GM23338 (cell line): ENCODE data around the gene ZBTB7B.

Experiments used
- EZH2phosphoT487 ChIP-seq: fragments of 200-600 bp; sonication (generic); IDR thresholded peaks from one replicate; pipeline ENCODE4 v1.8.1; 2018; ENCODE audit warnings: antibody characterized with exemption; ENCODE audit not compliant: unreplicated experiment
- POLR2AphosphoS5 ChIP-seq: IDR thresholded peaks from 2 replicates; pipeline ENCODE4 v1.6.1; 2016; ENCODE audit warnings: antibody characterized with exemption, low read depth
- TF ChIP-seq, protein P1 (sequence below): IDR thresholded peaks from one replicate; pipeline ENCODE4 v1.6.1; 2018; ENCODE audit warnings: antibody characterized with exemption; ENCODE audit not compliant: unreplicated experiment

DNA sequence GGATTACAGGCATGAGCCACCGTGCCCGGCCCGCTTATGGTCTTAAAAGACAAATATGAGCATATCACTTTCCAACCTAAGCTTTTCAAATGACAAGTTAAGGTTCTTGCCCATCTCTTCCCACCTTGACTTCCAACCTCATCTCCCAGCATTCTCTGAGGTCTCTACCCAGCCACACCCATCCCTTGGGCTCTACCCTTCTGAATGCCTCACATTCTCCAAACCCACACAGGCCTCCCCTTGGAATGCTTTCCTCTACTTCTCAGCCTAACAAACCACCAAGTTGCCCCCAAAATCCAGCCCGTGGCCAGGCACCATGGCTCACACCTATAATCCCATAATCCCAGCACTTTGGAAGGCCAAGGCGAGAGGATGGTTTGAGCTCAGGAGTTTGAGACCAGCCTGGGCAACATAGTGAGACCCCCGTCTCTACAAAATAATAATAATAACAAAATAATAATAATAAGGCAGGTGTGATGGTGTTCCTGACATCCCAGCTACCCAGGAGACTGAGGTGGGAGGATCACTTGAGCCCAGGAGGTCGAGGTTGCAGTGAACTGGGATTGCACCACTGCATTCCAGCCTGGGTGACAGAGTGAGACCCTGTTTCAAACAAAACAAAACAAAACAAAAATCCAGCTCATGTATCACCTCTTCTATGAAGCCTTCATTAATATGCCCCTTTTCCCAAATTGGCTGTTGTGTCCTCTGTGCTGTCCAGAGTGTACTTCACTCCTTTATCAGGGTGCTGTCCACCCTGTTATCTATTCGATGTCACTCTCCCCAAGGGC is 19.7 kb downstream of the ZBTB7B start:
- TF ChIP-seq POLR2AphosphoS5, result no peak
- TF ChIP-seq EZH2phosphoT487, result no peak
- TF ChIP-seq, protein P1, sequence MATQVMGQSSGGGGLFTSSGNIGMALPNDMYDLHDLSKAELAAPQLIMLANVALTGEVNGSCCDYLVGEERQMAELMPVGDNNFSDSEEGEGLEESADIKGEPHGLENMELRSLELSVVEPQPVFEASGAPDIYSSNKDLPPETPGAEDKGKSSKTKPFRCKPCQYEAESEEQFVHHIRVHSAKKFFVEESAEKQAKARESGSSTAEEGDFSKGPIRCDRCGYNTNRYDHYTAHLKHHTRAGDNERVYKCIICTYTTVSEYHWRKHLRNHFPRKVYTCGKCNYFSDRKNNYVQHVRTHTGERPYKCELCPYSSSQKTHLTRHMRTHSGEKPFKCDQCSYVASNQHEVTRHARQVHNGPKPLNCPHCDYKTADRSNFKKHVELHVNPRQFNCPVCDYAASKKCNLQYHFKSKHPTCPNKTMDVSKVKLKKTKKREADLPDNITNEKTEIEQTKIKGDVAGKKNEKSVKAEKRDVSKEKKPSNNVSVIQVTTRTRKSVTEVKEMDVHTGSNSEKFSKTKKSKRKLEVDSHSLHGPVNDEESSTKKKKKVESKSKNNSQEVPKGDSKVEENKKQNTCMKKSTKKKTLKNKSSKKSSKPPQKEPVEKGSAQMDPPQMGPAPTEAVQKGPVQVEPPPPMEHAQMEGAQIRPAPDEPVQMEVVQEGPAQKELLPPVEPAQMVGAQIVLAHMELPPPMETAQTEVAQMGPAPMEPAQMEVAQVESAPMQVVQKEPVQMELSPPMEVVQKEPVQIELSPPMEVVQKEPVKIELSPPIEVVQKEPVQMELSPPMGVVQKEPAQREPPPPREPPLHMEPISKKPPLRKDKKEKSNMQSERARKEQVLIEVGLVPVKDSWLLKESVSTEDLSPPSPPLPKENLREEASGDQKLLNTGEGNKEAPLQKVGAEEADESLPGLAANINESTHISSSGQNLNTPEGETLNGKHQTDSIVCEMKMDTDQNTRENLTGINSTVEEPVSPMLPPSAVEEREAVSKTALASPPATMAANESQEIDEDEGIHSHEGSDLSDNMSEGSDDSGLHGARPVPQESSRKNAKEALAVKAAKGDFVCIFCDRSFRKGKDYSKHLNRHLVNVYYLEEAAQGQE, result no peak
